HG03159 (cell line): ENCODE results near the gene SNX13.

Source experiments
- ATAC-seq: cut with Tn5 transposase; IDR thresholded peaks from one replicate; pipeline ENCODE4 v1.9.1; 2021; ENCODE audit warnings: mild to moderate bottlenecking, moderate library complexity; ENCODE audit not compliant: unreplicated experiment

The SNX13 gene, protein sequence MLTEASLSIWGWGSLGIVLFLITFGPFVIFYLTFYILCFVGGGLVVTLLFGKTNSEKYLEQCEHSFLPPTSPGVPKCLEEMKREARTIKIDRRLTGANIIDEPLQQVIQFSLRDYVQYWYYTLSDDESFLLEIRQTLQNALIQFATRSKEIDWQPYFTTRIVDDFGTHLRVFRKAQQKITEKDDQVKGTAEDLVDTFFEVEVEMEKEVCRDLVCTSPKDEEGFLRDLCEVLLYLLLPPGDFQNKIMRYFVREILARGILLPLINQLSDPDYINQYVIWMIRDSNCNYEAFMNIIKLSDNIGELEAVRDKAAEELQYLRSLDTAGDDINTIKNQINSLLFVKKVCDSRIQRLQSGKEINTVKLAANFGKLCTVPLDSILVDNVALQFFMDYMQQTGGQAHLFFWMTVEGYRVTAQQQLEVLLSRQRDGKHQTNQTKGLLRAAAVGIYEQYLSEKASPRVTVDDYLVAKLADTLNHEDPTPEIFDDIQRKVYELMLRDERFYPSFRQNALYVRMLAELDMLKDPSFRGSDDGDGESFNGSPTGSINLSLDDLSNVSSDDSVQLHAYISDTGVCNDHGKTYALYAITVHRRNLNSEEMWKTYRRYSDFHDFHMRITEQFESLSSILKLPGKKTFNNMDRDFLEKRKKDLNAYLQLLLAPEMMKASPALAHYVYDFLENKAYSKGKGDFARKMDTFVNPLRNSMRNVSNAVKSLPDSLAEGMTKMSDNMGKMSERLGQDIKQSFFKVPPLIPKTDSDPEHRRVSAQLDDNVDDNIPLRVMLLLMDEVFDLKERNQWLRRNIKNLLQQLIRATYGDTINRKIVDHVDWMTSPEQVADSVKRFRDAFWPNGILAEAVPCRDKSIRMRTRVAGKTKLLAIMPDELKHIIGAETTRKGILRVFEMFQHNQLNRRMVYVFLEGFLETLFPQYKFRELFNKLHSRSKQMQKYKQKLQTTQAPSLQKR

DNA sequence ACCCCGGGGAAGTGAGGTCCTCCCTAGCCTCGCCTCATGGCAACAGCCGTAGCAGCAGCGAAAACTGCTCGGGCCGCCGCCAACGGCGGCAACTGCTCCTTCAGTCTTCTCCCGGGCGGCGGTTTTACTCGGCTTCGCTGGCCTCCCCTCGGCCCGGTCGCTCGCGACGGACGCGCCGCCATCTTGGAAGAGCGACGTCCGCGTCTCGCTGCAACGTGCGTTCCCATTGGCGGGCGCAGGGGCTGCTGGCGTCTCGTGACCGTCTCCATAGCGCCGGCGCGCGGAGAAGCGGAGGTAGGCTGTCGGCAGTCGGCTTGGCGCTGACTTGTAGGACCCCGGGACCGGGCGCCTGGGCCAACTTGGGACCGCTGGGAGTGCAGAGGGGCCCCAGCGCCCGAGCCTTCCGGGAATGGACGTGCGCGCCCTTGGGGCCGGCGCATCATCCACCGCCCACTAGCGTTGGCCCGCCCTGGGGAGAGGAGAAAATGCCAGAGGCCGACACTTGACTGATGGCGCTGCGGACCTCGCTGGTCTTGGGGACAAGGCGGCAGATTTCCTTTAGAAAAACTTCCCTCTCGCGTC lies at the start of gene SNX13:
TSS of gene SNX13 (minus strand) at position 193 of the 582 bp plus-strand sequence. CDS start 199 bp downstream, outside the sequence.
- ATAC-seq: peak; percentile 95

DNA sequence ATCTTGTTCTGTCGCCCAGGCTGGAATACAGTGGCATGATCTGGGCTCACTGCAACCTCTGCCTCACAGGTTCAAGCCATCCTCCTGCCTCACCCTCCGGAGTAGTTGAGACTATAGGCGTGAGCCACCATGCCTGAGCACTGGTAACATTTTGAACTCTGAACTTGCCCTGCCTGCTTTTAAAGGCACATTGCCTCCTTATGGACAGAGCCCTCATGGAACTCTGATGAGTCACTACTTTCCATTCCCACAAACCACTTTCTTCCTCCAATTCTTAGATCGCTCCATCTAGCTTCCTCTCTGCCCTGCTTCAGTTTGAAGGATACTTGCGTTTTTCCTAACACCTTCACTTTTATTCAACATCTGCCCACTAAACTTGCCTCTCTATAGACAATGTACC lies 49.3 kb upstream of the SNX13 start:
- no peak for ATAC-seq

DNA sequence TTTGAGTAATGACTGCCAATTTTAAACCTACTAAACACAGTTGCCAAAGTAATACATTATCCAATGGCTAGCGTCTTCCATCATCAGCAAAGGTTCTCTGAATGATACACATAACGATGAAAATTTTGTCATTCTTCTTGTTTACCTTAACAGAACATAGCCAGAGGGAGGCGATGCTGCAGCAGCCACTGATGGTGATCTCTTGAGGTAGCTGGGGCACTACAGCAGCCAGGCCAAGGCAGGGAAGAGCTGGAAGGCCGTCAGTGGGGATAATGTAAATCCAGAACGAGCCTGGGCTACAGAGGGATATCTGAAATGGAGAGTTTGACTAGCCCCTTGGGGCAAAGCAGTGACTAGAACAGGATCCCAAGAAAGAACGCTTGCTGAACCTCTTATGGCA lies 48.6 kb upstream of the SNX13 start:
- ATAC-seq: no peak

DNA sequence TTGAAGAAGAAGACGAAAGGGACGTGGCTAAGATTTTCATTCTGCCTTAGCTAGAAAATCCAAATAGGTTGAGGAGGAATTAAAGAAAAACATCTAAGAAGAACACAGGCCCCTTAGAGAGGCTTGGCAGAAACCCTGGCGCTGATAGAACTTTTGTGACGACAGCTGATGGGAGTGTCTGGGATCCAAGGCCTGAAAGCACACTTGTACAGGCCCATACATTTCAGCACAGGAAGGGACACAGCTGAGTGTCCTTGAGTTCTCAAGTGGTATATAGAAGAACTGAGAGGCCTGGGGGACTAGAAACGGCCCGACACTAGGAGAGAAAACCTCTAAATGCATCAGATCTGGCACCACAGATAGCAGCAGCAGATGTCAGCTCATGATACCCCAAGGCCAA lies 47.8 kb upstream of the SNX13 start:
- no peak for ATAC-seq

DNA sequence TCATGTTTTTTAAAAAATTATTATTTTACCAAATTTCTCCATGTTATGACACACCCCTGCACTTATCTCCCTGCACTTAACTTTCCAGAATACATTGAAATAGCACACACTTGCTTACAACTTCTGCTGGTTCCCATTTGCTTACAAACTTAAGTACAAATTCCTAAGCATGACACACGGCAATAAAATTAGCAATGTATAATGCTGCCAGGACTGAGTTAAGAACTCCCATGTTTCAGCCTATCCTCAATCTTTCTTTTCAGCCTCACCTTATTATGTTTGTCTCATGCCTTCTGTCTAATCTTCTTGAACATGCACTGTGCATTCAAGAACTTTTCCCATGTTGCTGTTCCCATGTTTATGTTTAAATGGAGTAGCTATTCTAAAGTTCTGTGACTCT lies 46.6 kb upstream of the SNX13 start:
- no peak for ATAC-seq

DNA sequence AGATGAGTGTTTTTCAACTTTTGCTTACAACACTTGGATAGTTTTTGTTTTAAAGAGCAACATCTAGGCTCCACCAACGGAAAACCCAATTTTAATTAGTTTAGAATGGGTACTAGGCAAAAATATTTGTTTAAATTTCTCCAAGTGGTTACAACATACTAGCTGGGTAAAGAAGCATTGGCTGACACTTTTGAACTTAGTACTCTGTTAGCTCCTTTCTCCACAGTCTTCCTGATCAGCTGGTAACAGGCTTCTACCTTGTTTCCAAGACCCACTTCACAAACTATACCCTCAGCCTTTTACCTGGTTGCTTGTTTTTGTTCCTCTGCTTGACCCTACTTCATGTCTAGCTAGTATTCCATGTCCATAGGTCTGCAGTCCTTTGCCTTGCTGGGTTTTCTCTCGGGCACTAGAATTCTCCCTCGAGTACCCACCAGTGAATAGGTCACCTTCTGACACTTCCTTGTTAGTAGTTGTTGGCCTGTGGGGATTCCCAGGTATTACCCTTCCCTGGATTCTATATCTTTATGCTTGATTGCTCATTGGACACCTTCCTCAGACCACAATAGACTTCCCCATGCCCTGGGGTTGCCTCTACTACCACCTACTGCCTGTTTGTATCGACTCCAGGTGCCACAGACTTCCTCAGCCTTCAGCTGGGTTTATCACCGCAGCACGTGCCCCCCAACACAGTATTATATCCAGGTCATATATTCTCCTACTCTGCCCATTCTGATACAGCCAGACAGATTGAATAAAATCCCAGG lies 45.4 kb upstream of the SNX13 start:
- no peak for ATAC-seq

DNA sequence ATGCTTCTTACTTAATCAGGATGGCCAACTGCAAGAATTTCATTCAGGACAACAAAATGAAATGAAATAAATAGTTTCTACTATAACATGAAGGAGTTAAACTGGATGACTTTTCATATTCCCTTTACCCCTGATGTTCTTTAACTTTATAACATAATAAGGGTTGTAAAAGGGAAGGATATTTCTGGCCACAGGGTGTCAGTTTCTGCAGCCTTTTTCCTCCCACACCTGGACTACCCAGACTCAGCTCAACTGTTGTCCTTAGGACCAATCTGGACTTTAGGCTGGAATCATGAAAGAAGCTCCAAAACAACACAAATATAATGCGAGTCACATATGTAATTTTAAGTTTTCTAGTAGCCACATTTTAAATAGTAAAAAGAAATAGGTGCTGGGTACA lies 44.0 kb upstream of the SNX13 start:
- no peak for ATAC-seq

DNA sequence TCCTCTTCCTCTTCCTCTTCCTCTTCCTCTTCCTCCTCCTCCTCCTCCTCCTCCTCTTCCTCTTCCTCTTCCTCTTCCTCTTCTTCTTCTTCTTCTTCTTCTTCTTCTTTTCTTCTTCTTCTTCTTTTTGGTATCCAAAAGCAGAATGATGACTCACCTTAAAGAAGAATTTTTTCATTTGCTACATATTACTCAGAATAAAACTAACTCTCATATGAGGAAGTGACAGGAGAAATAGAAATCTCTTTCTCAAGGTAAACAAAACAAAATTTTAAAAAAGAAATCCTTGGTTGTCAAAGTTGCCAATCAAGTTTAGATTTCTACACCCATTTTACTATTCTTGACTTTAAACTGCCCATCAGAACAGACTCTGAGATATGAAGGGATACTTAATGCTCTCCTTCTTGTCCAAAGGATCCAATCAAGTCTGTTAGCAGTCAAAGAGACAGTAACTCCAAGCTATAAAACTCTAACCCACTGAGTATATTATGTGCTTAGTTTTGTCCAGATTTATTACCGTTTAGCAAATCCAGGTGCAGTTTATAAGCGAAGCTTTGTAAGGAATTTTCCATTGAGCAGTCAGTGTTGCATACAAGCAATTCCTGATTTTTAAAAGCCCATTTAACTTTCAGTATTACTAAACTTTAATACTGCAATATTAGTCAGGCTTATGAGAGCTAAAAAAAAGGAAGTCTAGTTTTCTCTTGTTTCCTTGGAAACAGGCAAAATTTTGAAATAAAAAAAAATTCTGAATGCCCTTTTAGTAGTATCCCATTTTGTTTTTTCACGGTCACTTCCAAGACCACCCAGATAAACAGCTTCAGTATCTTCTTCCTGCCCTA lies 43.1 kb upstream of the SNX13 start:
- ATAC-seq: no peak

DNA sequence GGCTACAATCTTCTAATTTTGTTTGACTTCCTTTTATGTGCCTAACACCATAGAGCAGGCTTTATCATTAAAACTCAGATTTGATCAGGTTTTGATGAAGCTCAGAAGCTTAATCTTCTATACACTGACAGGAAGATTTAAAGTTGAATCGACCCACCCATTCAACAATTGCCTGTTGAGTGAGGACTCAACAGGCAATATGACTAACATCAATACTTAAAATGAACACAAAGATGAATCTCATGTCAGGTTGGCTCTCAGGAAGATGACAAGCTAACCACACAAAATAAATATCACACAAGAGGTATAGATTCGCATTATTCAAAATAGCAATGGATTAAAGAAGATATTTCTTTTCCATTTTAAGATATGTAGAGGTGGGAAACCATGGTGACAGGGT lies 36.7 kb upstream of the SNX13 start:
- ATAC-seq: no peak

DNA sequence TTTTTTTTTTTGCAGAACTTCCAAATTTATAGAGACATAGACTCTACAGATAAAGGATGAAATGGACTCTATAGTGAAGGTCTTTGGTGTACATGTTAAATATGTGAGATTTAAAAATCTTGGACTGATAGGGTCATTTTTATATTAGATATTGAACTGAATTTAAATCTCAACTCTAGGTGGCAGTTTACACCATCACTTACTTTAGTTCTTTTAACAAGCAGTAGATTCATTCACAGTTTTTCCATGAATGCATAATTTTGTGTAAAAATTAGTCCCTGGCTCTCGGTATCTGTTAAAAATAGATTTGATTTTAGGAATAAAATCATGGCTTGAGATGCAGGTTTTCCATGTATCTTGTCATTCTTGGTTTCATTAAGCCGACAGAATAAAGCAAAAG lies 31.1 kb upstream of the SNX13 start:
- ATAC-seq: no peak

DNA sequence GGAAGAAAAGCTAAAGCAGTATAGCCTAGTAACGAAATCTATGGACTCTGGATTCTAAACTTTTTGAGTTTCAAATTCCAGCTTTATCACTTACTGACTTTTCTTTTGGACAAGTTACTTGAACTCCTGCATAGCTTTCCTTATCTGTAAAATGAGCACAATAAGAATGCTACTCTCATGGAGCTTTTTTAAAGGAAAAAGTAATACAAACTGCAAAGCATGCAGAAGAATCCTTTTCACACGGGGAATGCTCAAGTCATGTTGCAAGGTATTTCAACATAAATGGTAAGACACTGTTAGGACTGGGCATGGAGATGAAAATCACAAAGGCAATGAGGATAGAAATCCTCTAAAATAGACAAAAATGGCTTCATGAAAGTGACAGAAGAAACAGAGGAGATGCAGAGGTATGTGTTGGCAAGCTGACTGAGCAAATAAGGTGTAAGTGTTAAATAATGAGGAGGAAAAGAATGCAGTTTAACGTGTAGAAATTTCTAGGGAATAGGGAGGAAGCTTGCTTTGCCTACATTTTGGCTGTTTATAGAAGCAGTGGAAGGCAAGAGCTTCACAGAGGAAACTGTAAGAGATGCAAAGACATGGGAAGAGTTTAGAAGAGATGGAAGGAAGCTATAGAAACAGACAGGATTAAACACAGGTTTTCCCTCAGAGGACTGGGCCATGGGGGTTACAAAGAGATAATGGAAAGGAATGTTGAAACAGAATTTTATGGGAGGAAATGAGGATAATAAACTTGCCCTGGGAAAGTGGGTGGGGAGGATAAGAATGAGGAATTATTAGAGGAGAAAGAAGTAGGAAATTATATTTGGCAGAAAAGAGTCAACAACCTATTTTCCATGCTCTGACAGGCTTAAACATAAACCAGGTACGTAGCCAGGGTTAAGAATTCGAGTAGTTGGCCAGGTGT lies 28.8 kb upstream of the SNX13 start:
- ATAC-seq: no peak

DNA sequence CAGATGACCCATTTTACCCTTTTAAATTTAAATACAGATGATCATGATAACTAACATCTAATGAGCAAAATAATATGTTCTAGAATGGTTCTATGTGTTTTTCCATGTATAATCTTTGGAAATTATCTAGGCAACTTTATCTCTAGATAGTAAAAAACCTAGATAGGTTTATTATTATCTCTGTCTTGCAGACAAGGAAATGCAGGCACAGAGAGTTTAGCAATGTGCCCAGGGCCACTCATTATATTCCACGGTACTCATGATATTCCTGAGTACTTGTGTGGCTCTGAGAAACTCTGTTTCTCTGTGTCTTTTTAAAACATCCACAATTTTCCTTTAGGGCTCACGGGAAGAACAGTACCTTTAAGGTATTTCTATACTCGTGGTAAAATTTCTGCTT lies 26.4 kb upstream of the SNX13 start:
- no peak for ATAC-seq

DNA sequence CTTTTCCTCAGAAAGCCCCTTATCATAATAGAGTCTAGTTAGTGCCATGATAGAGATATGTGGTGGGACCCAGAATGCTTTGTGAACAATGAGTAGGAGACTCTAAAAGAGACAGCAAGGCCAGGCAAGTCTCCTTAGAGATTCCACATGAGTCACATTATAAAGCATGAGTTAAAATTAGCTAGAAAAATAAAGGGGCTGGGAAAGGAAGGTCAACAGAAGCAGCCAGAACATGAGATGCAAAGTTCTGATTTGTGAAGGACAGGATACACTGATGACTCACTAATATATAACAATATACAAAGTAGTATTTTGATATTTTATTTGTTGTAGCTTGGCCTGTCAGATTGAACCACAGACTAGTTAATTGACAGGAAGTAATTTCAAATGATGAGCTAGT lies 25.3 kb upstream of the SNX13 start:
- no peak for ATAC-seq

DNA sequence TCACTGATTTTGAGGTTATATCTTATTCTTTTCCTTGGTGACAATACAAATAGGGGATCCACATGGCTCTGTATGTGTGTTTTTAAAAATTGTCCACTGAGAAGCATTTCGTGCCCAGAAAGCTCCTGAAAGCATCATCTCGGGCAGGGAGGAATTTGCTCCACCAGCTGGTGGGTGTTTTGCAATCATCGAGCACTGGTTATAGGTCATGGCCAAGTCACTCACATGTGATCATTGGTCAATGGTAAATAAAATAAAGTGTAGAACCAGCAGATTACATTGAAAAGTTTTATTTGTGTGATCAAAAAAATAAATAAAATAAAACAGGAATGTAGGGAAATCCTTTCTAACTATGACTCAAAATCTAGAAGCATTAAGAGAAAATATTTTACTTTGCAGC lies 23.0 kb upstream of the SNX13 start:
- no peak for ATAC-seq

DNA sequence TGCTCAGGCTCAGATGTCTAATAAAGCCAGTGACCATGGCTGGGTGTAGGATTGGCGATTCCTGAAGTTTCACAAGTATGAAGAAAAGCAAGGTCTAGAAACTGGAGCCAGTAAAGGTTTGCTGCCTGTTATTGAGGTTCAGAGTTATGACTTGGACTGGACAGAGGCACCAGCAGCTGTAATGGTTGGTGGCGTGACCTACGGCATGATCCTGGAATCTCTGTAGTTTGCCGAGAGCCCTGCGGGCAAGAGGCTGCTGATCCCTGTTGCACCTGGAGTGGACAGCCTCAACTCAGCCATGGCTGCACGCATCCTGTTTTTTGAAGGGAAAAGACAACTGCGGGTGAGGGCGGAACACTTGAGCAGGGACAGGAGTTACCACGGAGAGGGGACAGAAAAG lies 22.4 kb upstream of the SNX13 start:
- ATAC-seq: no peak

DNA sequence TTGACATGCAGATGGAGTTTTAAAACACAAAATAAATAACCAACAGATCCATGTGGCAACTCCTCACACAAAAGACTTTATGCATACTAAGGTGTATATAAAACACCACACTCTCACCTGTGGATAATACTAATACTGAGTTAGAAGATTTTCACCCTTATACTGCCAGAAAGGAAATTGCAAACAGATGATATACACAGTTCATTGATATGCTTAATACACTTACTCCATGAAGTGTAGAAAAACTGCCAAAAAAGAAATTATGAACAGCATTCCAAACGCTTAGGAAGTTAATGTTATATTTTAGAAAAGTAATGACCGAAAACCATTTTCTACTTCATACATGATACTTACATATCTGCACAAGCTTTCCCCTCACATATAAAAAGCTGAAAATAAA lies 17.6 kb upstream of the SNX13 start:
- no peak for ATAC-seq

DNA sequence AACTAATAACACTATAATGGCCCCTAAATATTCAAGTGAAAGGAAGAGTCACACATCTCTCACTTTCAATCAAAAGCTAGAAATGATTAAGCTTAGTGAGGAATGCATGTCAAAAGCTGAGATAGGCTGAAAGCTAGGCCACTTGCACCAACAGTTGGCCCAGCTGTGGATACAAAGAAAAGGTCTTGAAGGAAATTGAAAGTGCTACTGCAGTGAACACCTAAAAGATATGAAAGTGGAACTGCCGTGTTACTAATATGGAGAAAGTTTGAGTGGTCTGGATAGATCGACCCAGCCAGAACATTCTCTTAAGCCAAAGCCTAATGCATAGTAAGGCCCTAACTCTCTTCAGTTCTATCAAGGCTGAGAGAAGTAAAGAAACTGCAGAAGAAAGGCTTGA lies 12.1 kb upstream of the SNX13 start:
- ATAC-seq: peak; percentile 100

DNA sequence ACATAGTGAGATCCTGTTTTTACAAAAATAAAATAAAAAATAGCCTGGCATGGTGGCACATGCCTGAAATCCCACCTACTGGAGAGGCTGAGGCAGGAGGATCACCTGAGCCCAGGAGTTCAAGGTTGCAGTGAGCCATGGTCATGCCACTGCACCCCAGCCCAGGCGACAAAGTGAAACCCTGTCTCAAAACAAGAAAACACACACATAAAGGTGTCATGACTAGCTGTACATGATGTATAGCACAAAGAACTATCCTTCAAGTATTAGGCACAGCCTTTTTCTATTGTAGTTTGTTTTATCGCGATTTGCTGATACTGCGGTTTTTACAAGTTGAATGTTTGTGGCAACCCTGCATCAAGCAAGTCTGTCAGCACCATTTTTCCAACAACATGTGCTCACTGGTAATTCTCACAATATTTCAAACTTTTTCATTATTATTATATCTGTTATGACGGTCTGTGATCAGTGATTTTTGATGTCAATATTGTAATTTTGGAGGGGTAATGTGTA lies 11.5 kb upstream of the SNX13 start:
- ATAC-seq: no peak
